A204.1 (cell line): ENCODE measurements around the gene CAMK1D.

Source experiments
- FAIRE-seq: peaks from 2 replicates; lab custom pipeline; 2012; peaks lifted over from hg19 to GRCh38; lab: Jason Lieb, UNC

CAMK1D gene

DNA sequence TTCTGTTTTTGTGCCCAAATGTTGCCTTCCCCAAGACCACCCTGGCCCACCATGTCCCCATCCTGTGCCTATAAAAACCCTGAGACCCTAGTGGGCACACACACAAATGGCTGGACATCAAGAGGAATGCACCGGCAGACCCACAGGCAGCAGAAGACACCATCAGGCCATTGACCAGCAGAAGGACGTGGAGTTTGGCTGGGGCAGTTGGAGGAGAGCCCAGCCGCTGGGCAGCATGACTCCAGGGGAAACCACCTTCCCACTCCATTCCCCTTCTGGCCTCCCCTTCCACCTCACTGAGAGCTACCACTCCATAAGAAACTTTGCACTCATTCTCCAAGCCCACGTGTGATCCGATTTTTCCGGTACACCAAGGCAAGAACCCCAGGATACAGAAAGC lies 309.2 kb downstream of the CAMK1D start:
- FAIRE-seq: no peak

DNA sequence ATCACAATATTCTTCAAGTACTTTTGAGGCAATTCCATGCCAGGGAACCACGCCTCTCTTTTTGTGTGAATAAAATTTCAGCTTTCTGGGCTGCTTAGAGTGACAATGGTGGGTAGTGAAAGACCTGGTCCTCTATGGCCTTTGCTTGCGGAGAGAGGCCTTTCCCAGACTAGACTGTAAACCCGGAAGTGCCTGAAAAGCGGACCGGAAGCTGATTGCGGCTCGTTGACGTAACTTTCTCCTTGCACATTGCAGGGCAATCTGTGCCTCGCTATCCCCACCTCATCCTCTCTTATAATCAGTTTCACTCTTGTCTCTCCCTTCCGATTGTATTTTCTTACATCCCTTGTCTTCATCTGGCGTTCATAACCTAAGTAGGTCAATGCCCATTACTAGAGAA lies 310.4 kb downstream of the CAMK1D start:
- no peak for FAIRE-seq

DNA sequence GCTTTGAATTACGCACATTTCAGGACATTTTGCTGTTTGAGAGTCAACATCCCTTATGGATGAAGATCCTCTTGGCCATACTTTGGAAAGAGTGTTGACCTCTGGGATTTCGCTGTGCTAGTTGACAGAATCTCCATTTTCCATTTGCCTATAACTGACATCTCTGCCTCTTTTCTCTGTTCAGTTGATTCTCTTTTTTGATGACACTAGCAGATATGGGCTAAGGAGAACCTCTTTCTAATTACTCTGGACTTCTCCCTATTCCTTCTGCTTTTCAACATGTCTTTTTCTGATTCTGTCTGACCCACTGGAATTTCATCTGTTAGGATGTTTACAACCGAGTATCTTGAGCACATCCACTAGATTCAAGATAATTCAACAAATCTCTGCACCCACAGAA lies 311.5 kb downstream of the CAMK1D start:
- FAIRE-seq: no peak

DNA sequence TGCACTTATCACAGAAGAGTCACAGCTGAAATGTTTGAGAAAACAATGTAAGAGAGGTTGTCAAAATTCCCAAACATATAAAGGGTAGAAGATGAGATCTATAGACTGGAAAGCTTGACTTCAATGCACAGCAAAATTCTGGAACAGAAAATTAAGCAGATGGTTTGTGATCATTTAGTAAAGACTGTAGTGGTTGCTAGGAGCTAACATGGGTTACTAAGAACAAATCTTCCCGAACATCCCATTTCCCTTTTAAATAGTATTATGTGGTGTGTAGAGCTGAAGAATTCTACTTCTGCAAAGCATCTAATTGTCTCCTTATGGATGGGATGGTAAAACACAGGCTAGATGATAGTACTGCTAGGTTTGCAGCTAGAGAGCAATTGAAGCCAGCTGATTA lies 312.3 kb downstream of the CAMK1D start:
- FAIRE-seq: no peak

DNA sequence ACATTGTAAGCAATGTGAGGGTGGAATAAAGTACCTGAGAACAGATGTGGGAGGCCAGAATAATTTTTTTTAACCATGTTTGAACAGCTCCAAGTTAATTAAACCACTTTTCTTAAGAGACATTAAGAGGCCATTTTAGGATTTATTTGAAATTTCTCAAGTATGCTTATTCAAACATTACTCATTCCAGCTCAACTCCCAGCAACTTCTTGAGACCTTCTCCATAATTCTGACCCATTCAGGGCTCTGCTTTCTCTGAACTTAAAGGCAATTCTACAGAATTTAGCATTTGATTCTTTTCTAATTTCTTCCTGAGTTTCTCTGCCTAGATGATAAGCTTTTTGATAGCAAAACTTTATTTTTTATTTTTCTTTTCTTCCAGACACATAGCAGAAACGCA lies 314.5 kb downstream of the CAMK1D start:
- no peak for FAIRE-seq

DNA sequence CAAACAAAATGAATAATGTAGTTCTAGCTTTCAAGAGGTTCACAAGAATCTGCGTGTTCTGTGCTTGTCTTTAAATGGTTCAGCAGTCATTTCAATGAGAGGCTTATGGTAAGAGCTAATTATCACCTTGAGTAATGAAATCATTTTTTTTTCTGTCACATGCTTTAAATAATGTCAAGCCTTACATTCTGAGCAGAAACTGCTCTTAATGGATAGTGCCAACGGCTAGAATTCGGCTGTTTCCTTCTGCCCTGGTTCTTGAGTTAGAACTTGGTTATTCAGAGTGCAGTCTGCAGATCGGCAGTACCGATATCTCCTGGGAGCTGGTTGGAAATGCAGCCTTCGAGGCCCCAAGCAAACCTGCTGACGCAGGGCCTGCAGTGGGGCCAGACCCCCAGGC lies 316.2 kb downstream of the CAMK1D start:
- no peak for FAIRE-seq

DNA sequence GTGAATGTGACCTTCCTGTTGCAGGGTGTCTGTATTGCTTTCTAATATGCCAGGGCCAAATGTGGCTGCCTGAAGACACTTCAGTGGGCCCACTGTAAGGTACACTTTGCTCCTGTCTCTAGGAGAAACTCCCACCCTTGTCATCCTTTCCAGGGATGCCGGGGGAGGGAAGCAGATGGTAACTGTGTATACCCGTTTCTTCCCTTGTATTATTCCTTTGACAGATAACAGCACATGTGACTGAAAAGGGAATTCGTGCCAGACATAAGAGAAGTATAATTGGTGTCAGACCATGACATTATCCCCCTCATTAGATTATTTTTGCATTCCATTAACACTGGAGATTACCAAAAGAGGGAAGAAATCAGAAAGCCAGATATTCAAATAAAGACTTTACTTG lies 317.7 kb downstream of the CAMK1D start:
- FAIRE-seq: no peak

DNA sequence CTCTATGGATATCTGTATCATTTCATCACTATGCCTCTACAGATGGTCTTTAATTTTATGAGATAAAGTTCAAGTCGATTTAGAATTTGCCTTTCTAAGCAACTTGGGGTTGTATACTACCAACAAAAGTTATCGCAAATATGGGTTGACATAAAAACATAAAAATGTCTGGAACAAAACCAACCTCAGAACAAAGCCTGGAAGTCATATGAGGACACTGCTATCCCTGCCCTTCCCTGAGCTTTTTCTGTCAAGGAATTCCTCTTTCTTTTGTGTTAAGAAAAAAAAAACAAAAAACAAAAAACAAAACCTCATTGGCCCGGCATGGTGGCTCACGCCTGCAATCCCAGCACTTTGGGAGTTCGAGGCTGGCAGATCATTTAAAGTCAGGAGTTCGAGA lies 319.3 kb downstream of the CAMK1D start:
- no peak for FAIRE-seq

DNA sequence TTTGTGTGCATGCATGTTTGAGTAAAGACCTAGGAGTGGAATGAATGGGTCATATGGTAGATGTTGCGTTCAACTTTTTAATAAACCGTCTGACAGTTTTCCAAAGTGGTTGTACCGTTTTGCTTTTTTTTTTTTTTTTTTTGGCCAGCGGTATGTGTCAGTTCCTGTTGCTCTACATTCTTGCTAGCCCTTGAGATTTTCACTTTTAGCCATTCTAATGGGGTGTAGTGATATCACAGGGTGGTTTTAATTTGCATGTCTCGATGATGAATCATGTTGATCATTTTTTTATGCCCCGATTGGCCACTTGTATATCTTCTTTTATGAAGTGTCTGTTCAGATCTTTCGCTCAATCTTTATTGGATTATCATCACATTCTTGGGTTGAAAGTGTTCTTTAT lies 320.7 kb downstream of the CAMK1D start:
- FAIRE-seq: no peak

DNA sequence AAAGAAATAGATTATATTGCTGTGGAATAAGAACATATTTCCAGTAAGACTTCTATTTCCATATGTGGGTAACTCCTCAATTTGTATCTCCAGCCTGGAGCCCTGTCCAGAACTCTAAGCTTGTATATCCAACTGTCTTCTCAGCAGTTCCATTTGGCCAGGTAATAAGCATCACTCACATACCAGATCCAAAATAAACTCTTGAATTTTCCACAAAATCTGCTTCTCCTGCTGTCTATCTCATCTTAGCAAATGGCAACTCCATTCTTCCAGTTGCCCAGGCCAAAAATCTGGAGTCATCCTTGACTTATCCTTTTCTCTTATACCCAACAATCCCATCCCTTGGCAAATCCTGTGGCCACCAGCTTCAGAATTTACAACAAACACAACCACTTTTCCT lies 325.8 kb downstream of the CAMK1D start:
- FAIRE-seq: no peak

DNA sequence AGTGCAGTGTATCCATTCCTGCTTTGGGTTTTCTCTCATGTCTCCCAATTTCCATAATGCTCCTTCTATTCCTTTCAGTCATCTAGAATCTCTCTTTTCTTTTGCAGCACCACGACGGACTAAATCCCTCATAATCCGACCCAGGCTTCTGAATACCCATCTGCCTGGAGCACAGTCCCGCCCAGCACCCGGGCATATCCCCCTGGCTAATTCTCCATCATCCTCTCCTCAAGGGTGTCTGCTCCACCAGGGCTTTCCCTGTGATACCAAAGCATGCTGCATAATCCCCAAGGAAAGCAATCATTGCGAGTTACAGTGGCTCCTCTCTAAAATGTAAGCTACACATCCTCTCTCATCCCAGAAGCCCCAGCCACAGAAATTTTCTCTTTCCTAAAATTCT lies 330.3 kb downstream of the CAMK1D start:
- FAIRE-seq: no peak

DNA sequence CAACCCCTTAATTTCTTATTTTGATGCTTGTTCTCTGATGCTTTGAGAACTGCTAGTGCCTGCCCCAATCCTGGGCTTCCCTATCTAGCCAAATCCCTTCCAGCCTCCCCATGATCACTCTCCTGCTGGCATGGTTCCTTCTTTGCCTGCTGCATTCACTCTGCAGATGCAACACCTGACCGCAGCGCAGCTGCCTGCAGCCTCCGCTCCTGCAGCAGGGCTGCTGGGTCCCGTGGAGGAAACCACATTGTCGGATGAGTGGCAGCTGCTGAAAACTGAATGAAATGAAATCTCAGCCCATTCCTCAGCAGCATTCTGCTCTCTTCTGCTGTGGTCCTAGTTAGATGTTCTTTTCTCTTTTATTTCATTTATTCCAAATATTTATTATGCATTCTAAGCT lies 331.9 kb downstream of the CAMK1D start:
- no peak for FAIRE-seq

DNA sequence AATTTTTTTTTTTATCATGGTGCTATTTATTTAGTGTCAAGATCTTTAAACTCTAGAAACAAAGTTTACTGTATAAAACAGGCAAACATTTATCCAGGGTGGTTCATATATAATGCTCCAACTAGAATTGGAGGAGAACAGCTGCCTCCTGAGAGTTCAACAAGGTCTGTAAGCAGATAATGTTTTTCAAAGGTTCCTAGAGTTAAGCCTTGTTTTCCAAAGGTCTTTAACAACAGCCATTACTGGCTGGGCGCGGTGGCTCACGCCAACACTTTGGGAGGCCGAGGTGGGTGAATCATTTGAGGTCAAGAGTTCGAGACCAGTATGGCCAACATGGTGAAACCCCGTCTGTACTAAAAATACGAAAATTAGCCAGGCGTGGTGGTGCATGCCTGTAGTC lies 335.4 kb downstream of the CAMK1D start:
- no peak for FAIRE-seq

DNA sequence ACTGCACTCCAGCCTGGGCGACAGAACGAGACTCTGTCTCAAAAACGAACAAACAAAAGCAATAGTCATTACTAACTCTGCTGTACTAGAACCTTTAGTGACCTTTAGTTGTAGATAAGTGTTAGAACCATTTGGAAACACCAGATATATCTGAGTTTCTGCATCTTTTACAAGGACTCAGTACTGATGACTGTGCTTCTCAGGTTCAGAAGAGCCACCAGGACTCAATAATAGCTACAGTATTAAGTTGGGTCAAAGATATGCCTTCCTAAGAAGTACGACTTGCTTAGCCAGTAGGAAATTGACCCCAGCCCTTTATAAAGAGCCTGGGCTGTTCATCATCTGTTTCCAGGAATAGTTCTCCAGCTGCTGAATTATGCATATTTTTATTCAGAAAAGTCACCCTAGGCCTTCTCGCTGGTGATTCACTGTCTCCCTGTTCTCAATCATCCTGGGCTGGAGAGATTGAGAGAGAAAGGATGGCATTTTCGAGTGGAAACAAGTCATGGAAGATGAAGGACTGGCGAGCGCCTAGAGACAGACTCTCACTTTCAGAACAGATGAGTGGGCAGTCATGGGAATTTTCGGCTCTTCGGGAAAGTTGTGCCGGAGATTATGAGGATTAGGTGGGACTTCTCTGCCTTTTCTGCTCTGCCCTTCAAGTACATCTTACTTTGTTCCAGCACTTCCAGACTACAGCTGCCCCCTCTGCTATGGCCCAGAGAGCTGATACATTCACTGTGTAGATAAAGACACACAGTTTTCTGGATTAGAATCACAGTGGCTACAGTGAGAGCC lies 336.1 kb downstream of the CAMK1D start:
- FAIRE-seq: no peak

DNA sequence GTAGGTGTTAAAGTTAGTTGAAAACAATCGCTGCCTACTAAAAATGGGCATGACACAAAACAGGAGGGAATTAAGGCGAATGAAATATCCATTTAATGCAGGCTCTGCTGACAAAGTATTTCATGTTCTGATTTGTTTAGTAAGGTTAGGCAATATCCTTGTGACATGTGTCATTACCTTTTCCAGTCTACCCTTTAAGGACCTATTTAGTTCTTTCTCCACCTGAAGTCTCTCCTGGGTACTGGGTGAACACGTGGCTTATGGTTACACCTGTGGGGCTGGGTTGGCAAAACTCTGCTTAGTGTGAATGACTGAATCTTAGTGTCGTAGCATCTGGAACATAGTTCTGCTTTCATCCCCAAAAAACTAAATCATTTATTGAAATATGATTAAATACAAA lies 338.6 kb downstream of the CAMK1D start:
- FAIRE-seq: no peak

DNA sequence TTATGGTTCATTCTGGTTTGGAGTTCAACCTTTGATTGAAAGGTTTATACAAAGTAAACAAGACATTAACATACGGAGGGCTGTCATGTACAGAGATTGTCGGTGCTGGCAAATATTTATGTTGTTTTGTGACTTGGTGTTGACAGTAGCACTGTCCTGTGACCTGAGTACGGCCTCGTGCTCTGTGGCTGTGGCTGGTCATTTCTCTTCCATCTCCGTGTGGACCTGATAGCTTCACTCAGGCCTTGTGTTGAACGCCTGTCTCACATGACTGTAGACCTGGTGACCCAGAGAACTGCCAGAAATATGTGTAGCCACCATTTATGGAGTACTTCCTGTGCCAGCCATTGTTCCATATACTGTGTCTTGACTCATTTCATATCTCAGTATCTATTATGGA lies 340.5 kb downstream of the CAMK1D start:
- no peak for FAIRE-seq

DNA sequence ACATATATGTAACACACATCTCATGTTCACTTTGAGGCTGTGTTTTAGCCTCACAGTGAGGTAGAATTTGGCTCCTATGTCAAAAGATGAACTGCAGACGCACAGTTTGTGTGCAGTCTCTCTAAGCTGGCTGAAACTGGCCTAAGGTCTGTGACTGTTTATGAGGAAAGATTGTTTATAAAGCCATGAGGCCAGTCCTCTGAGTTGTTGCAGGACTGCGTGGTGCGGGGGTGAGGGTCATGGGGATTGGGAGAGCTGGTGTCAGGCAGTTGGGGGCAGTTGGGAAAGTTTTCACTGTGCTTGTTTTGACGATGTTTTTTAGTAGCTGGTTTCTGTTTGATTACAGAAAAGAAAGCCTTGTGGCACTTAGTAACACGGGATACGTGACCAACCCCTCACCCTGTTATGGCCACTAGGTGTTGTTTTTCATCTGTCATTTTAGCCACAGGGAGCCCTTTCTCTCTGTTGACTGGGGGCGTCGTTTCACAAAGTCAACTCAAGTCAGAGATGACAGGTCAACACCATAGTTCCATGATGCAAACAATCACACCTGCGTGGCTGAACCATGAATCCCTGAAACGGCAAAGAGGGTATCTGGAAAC lies 341.3 kb downstream of the CAMK1D start:
- no peak for FAIRE-seq

DNA sequence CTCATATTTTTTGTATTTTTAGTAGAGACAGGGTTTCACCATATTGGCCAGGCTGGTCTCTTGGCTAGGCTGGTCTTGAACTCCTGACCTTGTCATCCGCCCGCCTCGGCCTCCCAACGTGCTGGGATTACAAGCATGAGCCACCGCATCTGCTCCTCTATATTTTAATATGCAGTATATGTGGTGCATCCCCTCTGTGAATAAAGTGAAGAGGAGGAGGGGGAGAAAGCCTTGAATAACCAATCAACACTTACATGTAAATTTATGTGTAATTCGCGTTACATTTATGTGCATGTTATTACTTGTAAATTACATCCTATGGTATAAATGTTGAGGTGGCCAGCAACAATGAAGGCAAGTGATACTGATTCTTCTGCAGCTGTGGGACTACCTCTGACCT lies 342.2 kb downstream of the CAMK1D start:
- no peak for FAIRE-seq

DNA sequence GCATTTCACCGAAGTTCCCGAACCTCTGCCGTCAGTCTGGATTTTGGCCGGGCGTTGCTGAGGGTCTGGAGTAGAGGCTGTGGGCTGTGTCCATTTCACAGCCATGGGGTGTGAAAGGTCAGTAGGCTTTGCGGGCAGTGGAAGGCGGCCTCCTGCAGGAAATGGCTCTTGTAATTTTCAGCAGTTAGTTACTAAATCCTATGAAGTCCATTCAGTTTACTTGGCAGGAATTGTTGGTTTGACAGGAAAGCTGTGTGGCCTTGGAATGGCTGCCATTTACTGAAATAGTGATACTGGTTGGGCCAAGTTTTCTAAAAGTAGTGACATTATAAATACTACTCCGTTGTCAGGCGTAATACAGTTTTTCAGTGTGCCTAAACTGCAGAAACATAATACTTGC lies 348.4 kb downstream of the CAMK1D start:
- FAIRE-seq: no peak

DNA sequence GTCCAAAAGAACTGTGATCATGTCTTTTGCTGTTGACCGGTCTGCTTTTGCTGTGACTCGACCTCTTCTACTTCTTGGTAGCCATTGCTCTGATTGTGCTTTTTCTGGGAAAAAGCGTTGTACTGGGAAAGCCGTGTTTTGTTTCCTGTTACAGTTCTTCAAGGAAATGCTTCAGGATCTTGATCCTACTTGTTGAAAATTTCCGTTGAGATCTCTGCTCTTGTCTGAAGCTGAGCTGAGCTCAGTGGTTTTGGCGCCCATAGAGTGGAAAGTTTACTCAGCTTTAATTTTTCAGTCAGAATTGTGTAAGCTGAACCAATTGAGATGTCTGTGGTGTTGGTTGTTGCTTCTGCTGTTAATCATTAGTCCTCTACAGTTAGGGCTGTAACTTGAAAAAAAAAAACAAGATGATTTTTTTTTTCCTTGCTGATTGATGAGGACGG lies 349.9 kb downstream of the CAMK1D start:
- FAIRE-seq: no peak

DNA sequence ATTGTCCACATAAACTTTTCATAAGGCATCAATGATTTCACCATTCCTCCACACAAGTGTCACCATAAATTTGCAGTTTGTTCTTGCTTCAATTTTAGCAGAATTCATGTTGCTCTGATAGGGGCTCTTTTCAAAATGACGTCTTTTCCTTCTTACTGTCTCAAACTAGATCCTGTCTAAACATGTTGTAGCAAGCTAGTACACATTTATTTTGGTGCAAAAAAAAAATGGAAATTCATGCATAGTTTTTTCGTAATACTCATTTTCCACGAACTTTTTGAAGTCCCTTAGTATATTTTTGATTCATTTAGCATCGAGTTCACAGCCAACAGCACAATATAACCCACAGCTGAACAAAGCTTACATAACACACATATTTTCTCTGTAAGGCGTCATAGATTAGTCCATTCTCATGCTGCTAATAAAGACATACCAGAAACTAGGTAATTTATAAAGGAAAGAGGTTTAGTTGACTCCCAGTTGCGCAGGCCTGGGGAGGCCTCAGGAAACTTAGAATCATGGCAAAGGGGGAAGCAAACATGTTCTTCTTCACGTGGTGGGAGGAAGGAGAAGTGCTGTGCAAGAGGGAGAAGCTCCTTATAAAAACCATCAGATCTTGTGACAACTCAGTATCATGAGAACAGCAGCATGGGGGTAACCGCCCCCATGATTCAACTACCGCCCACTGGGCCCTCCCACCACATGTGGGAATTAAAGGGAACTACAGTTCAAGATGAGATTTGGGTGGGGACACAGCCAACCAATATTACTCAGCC lies 350.6 kb downstream of the CAMK1D start:
- FAIRE-seq: no peak

DNA sequence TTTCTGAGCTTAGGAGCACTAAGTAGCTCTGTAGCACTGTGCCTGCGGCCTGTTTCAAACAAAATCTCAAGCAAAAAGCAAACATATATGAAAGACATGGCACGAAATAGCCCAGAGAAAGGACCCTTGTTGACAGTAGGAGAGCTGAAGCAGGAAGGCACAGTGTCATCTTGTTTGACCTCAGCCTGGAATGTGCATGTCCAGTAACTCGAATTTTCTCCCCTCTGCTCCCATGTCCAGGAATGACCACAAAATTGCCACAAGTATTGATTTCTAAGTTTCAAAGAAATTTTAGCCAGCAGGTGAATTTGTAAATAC lies 351.2 kb downstream of the CAMK1D start:
- FAIRE-seq: no peak

DNA sequence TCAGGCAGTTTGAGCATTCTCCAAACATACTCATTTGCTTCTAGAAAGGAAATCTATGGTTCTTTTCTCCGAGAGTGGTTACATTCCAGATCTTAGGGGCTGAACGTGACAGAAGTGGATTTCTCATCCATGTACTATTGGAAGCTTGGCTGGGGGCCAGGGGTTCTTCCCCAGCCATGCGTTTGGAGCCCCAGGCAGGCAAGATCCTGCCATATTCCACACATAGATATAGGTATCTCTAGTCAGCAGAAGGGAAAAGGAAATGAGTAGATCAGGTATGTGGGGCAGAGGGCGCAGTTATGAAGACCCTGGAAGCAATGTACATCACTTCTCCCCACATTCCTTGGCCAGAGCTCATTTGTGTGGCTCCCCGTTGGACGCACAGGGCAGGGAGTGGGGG lies 352.3 kb downstream of the CAMK1D start:
- no peak for FAIRE-seq
